Gastroesophageal sphincter (tissue), 4 donors: Measurements from ENCODE around the gene BPGM. TPM values are rescaled to one million over a fixed set of nuclear protein-coding genes. Genes with fewer than 3 reads are reported as not detected.

Experiments
- ATAC-seq: fragments of 150-250 bp; one replicate; pipeline ENCODE4 v1.9.1; 2016; ENCODE audit warnings: mild to moderate bottlenecking, moderate library complexity
- H3K27ac ChIP-seq, 4 donors: fragments of 200-600 bp; sonication (generic) in 3 of 4; 1 replicate in 3 of 4; 2 replicates in 1 of 4; pipeline ENCODE4 v1.5.1; 2016 to 2019
- H3K27me3 ChIP-seq: fragments of 200-600 bp; sonication (generic); one replicate; pipeline ENCODE4 v1.5.1; 2019
- H3K36me3 ChIP-seq, 2 donors: fragments of 200-600 bp; sonication (generic); one replicate each; pipeline ENCODE4 v1.5.1; 2019; ENCODE audit warnings: control low read depth in 1 of 2
- H3K4me1 ChIP-seq, 3 donors: fragments of 200-600 bp; sonication (generic); 1 replicate in 2 of 3; 2 replicates in 1 of 3; pipeline ENCODE4 v1.5.1; 2016 to 2019; ENCODE audit warnings: control low read depth in 2 of 3
- H3K4me3 ChIP-seq, 2 donors: fragments of 200-600 bp; sonication (generic); one replicate each; pipeline ENCODE4 v1.5.1; 2019; ENCODE audit warnings: mild to moderate bottlenecking in 1 of 2, moderate library complexity in 1 of 2
- H3K9me3 ChIP-seq, 3 donors: fragments of 200-600 bp; sonication (generic); one replicate each; pipeline ENCODE4 v1.5.1; 2017 to 2019; ENCODE audit warnings: control low read depth in 2 of 3
- CTCF ChIP-seq, 4 experiments: fragments of 200-600 bp in 2 of 4; fragments of 450-650 bp in 2 of 4; sonication (generic) in 1 of 4; IDR thresholded peaks; one replicate each; pipeline ENCODE4 v1.5.1; 2017 to 2019; ENCODE audit warnings: antibody characterized with exemption in 4 of 4, mild to moderate bottlenecking in 2 of 4, moderate library complexity in 2 of 4
- EP300 ChIP-seq: sonication (generic); formaldehyde crosslinking; IDR thresholded peaks from one replicate; pipeline ENCODE4 v1.6.1; 2017; ENCODE audit warnings: antibody characterized with exemption, mild to moderate bottlenecking
- POLR2A ChIP-seq, 2 donors: fragments of 450-650 bp; IDR thresholded peaks; one replicate each; pipeline ENCODE4 v1.6.1; 2017; ENCODE audit warnings: antibody characterized with exemption in 2 of 2, mild to moderate bottlenecking in 2 of 2, moderate library complexity in 1 of 2
- POLR2AphosphoS5 ChIP-seq: sonication (generic); formaldehyde crosslinking; IDR thresholded peaks from one replicate; pipeline ENCODE4 v1.6.1; 2017; ENCODE audit warnings: antibody characterized with exemption
- WGBS, 2 donors: methylation state at CpG; one replicate each; pipeline ENCODE4 v1.1.5; 2018; ENCODE audit warnings: low coverage in 1 of 2; 5-methylcytosine and 5-hydroxymethylcytosine counted together
- total RNA-seq, 4 donors: library from RNA; depleted of rRNA; stranded (reverse); fragments of >200 nt; gene quantifications; one replicate each; pipeline ENCODE4 v1.1.0, GENCODE V29; 2016

BPGM gene
- total RNA-seq, 4 donors from 2014 or later, result 16.0 to 35.6 (median 29.6) TPM

GRCh38 chr7:134671609-134672008 is 25.0 kb downstream of the BPGM start:
- no peaks in the 10 kb centered on the region for H3K36me3 ChIP-seq
- 100% methylated on average over 1 of the region's 1 CpG for WGBS, 2 donors
- no peak overlapping the region for H3K27ac ChIP-seq
- TF ChIP-seq EP300 (no peak), CTCF (IDR thresholded peaks at IDR 0.05) (no peak), POLR2AphosphoS5 (no peak), POLR2A (IDR thresholded peaks at IDR 0.05) (no peak)
- H3K4me3 ChIP-seq, result no peak overlapping the region
- H3K27me3 ChIP-seq, result no peaks in the 10 kb centered on the region
- no peaks in the 10 kb centered on the region for H3K9me3 ChIP-seq
- ATAC-seq, result no peak
- H3K4me1 ChIP-seq, result peaks cover 0 to 19% (median 2%) of the 10 kb centered on the region in 3 donors

GRCh38 chr7:134674424-134674823 is 27.8 kb downstream of the BPGM start:
- H3K36me3 ChIP-seq, result peaks cover 0 to 8% of the 10 kb centered on the region in 2 donors
- no peak for TF ChIP-seq CTCF (IDR thresholded peaks at IDR 0.05)
- no peak for TF ChIP-seq POLR2AphosphoS5
- no peak for TF ChIP-seq EP300
- TF ChIP-seq POLR2A (IDR thresholded peaks at IDR 0.05), result no peak
- no peak for ATAC-seq
- peaks cover 0 to 26% (median 2%) of the 10 kb centered on the region in 3 donors for H3K4me1 ChIP-seq
- H3K4me3 ChIP-seq, result no peak overlapping the region
- H3K27me3 ChIP-seq, result no peaks in the 10 kb centered on the region
- H3K9me3 ChIP-seq, result no peaks in the 10 kb centered on the region
- no peak overlapping the region for H3K27ac ChIP-seq

GRCh38 chr7:134676743-134677142 is 30.1 kb downstream of the BPGM start:
- Histone ChIP-seq H3K27me3 (no peaks in the 10 kb centered on the region), H3K9me3 (no peaks in the 10 kb centered on the region), H3K27ac (no peak overlapping the region), H3K4me1 (peaks cover 0 to 10% (median 0%) of the 10 kb centered on the region in 3 donors), H3K36me3 (peaks cover 0 to 22% of the 10 kb centered on the region in 2 donors), H3K4me3 (no peak overlapping the region)
- WGBS, 2 donors, result 80% methylated on average over 1 of the region's 1 CpG; no CpG with 5 or more reads in 1 of the 2 donors
- no peak for TF ChIP-seq POLR2A (IDR thresholded peaks at IDR 0.05)
- TF ChIP-seq POLR2AphosphoS5, result no peak
- TF ChIP-seq CTCF (IDR thresholded peaks at IDR 0.05), result no peak
- ATAC-seq, result no peak

GRCh38 chr7:134678115-134678514 is 31.5 kb downstream of the BPGM start:
- no peaks in the 10 kb centered on the region for H3K9me3 ChIP-seq
- no peak overlapping the region for H3K27ac ChIP-seq
- no peak for TF ChIP-seq POLR2A (IDR thresholded peaks at IDR 0.05)
- TF ChIP-seq POLR2AphosphoS5, result no peak
- no peak for TF ChIP-seq EP300
- no peak for TF ChIP-seq CTCF (IDR thresholded peaks at IDR 0.05)
- ATAC-seq, result no peak
- no peaks in the 10 kb centered on the region for H3K27me3 ChIP-seq
- H3K36me3 ChIP-seq, result peaks cover 0 to 22% of the 10 kb centered on the region in 2 donors
- peaks cover 0 to 10% (median 0%) of the 10 kb centered on the region in 3 donors for H3K4me1 ChIP-seq
- no peak overlapping the region for H3K4me3 ChIP-seq
- 96% methylated on average over 2 of the region's 2 CpGs for WGBS, 2 donors

GRCh38 chr7:134679006-134679405 is 32.4 kb downstream of the BPGM start:
- 90 to 93% methylated on average over 2 of the region's 2 CpGs for WGBS, 2 donors
- TF ChIP-seq CTCF (IDR thresholded peaks at IDR 0.05) (no peak), POLR2A (IDR thresholded peaks at IDR 0.05) (no peak), POLR2AphosphoS5 (no peak), EP300 (no peak)
- no peak for ATAC-seq
- Histone ChIP-seq H3K4me3 (no peak overlapping the region), H3K4me1 (peaks cover 0 to 10% (median 0%) of the 10 kb centered on the region in 3 donors), H3K27me3 (no peaks in the 10 kb centered on the region), H3K9me3 (no peaks in the 10 kb centered on the region), H3K27ac (no peak overlapping the region), H3K36me3 (peaks cover 0 to 22% of the 10 kb centered on the region in 2 donors)
